Left hindlimb (tissue), 1 donor: ENCODE results near the gene MRPS17.

Experiments
- DNase-seq: peaks from one replicate; pipeline ENCODE4 v3.0.0-alpha.2; 2018

The MRPS17 gene

DNA sequence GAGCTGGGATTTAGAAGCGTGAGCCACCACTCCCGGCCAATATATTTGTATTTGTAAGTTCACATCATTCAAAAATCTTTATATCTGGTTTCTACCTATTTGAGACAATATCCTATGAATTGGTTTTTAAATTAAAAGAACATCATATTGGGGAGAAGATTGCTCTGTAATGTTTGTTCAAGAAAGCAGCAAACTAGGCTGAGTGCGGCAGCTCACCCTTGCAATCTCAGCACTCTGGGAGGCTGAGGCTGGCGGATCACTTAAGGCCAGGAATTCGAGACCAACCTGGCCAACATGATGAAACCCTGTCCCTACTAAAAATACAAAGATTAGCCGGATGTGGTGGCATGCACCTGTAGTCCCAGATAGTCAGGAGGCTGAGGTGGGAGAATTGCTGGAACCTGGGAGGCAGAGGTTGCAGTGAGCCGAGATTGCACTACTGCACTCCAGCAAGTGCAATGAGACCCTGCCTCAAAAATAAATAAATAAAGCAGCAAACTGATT is 22.1 kb downstream of the MRPS17 start:
- no peak for DNase-seq

- no peak for DNase-seq
Observed at GRCh38 chr7:55975988-55976633, 24.4 kb downstream of the MRPS17 start.

DNA sequence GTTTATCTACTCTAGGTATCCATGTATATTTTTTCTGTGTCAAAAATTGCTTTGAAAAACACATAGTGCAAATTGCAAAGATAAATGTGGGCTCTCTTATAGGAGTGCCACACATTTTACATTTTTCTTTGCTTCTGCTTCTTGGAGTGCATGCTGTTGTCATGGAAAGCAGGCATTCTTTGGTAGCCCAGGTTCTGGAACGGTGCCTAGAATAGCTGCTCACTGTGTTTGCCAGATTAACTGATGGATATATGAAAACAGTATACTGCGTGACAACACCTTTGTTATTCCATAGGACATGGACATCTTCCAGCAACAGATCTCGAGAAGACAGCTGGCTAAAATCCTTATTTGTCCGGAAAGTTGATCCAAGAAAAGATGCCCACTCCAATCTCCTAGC is 26.2 kb downstream of the MRPS17 start:
- DNase-seq = no peak

GRCh38 chr7:55980266-55980665 is 28.6 kb downstream of the MRPS17 start:
- DNase-seq = no peak

DNA sequence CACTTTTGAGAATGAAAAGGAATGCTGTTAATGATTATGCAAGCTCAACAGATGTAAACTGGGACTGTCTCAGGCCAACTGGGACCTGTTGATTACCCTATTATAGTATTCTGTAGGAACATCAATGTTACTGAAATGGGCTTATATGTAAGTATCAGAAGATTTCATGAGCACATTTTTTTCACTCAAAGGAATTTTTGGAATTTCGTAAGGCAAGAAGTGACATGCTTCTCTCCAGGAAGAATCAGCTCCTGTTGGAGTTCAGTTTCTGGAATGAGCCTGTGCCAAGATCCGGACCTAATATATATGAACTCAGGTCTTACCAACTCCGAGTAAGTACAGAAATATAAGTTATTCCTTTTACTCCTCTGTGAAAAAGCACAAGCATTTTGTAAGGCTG is 31.9 kb downstream of the MRPS17 start:
- DNase-seq = no peak

- DNase-seq = no peak
Observed at GRCh38 chr7:55992346-55992745, 40.7 kb downstream of the MRPS17 start.

DNA sequence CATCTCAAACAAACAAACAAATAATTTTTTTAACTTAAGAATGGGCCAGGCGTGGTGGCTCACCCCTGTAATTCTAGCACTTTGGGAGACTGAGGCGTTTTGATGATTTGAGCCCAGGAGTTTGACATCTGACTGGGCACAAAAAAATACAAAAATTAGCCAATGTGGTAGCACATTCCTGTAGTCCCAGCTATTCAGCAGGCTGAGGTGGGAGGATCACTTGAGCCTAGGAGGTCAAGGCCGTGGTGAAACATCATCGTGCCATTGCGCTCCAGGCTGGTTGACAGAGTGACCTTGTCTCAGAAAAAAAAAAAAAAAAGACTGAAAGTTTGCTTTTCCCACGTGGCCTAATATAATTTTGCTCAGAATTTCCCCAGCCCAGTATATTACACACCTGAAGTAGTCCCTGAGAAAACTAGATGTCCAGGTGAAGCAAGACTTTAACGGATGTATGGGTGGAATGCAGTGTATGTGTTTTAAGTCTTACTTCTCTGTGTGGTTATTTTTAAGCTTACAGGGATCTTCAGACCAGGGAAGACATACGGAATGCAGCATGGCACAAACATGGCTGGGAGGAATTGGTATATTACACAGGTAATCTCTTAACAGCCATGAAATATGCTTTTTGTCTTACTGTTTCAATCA is 45.3 kb downstream of the MRPS17 start:
- DNase-seq = no peak

DNA sequence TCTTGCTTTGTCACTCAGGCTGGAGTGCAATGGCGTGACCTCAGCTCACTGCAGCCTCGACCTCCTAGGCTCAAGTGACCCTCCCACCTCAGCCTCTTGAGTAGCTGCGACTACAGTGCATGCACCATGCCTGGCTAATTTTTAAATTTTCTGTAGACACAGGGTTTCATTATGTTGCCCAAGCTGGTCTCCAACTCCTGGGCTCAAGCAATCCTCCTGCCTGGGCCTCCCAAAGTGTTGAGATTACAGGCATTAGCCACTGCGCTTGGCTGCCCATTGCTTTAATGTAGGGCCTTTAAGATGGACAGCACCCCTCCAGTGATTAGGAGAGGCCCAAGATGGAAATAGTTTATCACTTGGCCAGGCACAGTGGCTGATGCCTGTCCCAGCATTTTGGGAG is 52.1 kb downstream of the MRPS17 start:
- DNase-seq = no peak
